GM23338 (cell line): ENCODE data around the gene LDAF1. TPM values are rescaled to one million over a fixed set of nuclear protein-coding genes. Genes with fewer than 3 reads are reported as not detected.

ENCODE experiments used
- ATAC-seq: fragments of 200-7000 bp; cut with Tn5 transposase; 3 replicates; pipeline ENCODE4 v1.9.1; 2020
- DNase-seq: peaks from one replicate; pipeline ENCODE4 v3.0.0-alpha.2; 2015; ENCODE audit warnings: low spot score
- H2AFZ ChIP-seq: fragments of 200-600 bp; sonication (generic); 2 replicates; pipeline ENCODE4 v1.8.0; 2016; ENCODE audit warnings: antibody characterized with exemption, mild to moderate bottlenecking, moderate library complexity
- H3F3A ChIP-seq: fragments of 200-600 bp; sonication (generic); replicated peaks from 2 replicates; pipeline ENCODE4 v1.8.0; 2017; ENCODE audit warnings: antibody characterized with exemption, mixed run types, low read depth
- H3K27ac ChIP-seq: fragments of 200-600 bp; sonication (generic); 2 replicates; pipeline ENCODE4 v1.6.1; 2016; ENCODE audit warnings: low read depth
- H3K27me3 ChIP-seq: fragments of 200-600 bp; sonication (generic); 2 replicates; pipeline ENCODE4 v1.8.0; 2016; ENCODE audit warnings: mild to moderate bottlenecking, mixed run types, moderate library complexity; ENCODE audit not compliant: insufficient read depth
- H3K36me3 ChIP-seq: fragments of 200-600 bp; sonication (generic); 2 replicates; pipeline ENCODE4 v1.8.0; 2016; ENCODE audit warnings: mild to moderate bottlenecking; ENCODE audit not compliant: insufficient read depth
- H3K4me1 ChIP-seq: fragments of 200-600 bp; sonication (generic); 2 replicates; pipeline ENCODE4 v1.8.0; 2016; ENCODE audit warnings: mild to moderate bottlenecking, moderate library complexity; ENCODE audit not compliant: insufficient read depth
- H3K4me2 ChIP-seq: fragments of 200-600 bp; sonication (generic); 2 replicates; pipeline ENCODE4 v1.7.1; 2017; ENCODE audit warnings: mixed run types
- H3K4me3 ChIP-seq: fragments of 200-600 bp; sonication (generic); 2 replicates; pipeline ENCODE4 v1.6.1; 2016; ENCODE audit warnings: mixed run types
- H3K79me2 ChIP-seq: fragments of 200-600 bp; sonication (generic); replicated peaks from 2 replicates; pipeline ENCODE4 v1.8.0; 2017; ENCODE audit warnings: mild to moderate bottlenecking; ENCODE audit not compliant: insufficient read depth
- H3K9me2 ChIP-seq: fragments of 200-600 bp; sonication (generic); 2 replicates; pipeline ENCODE4 v1.8.0; 2017; ENCODE audit not compliant: insufficient read depth
- H4K20me1 ChIP-seq: fragments of 200-600 bp; sonication (generic); replicated peaks from 2 replicates; pipeline ENCODE4 v1.8.0; 2017; ENCODE audit warnings: mild to moderate bottlenecking; ENCODE audit not compliant: insufficient read depth
- H3K27ac Mint-ChIP-seq: 2 replicates; pipeline ENCODE4 v1.8.0; 2020; ENCODE audit warnings: inconsistent platforms, mild to moderate bottlenecking, moderate library complexity, mixed read lengths
- H3K27me3 Mint-ChIP-seq: 3 replicates; pipeline ENCODE4 v1.8.0; 2022; ENCODE audit warnings: low read depth, mild to moderate bottlenecking, moderate library complexity, mixed read lengths, inconsistent platforms; ENCODE audit not compliant: insufficient read depth, poor library complexity
- H3K36me3 Mint-ChIP-seq: 3 replicates; pipeline ENCODE4 v1.8.0; 2021; ENCODE audit warnings: low read depth, mild to moderate bottlenecking, inconsistent platforms, moderate library complexity, mixed read lengths
- H3K4me1 Mint-ChIP-seq: 3 replicates; pipeline ENCODE4 v1.8.0; 2020; ENCODE audit warnings: mild to moderate bottlenecking, inconsistent platforms, mixed read lengths
- H3K4me3 Mint-ChIP-seq: 3 replicates; pipeline ENCODE4 v1.8.0; 2021; ENCODE audit warnings: moderate library complexity, mild to moderate bottlenecking, inconsistent platforms, mixed read lengths
- H3K9me3 Mint-ChIP-seq: 3 replicates; pipeline ENCODE4 v1.8.0; 2020; ENCODE audit warnings: moderate library complexity, mild to moderate bottlenecking, inconsistent platforms, mixed read lengths
- EZH2phosphoT487 ChIP-seq: fragments of 200-600 bp; sonication (generic); IDR thresholded peaks from one replicate; pipeline ENCODE4 v1.8.1; 2018; ENCODE audit warnings: antibody characterized with exemption; ENCODE audit not compliant: unreplicated experiment
- JUNB ChIP-seq: IDR thresholded peaks from one replicate; pipeline ENCODE4 v1.6.1; 2016; ENCODE audit warnings: antibody characterized with exemption; ENCODE audit not compliant: unreplicated experiment
- NANOG ChIP-seq: IDR thresholded peaks from 2 replicates; pipeline ENCODE4 v1.6.1; 2016; ENCODE audit warnings: antibody characterized with exemption, borderline replicate concordance
- POLR2AphosphoS5 ChIP-seq: IDR thresholded peaks from 2 replicates; pipeline ENCODE4 v1.6.1; 2016; ENCODE audit warnings: antibody characterized with exemption, low read depth
- STAT1 ChIP-seq: IDR thresholded peaks from one replicate; pipeline ENCODE4 v1.6.1; 2016; ENCODE audit warnings: antibody characterized with exemption; ENCODE audit not compliant: unreplicated experiment
- ZNF114 ChIP-seq: fragments of 250-450 bp; sonication (Bioruptor Pico); IDR thresholded peaks from 2 replicates; pipeline ENCODE4 v1.5.0; 2020; ENCODE audit warnings: mild to moderate bottlenecking, moderate library complexity
- ZNF331 ChIP-seq: fragments of 250-450 bp; sonication (Bioruptor Pico); IDR thresholded peaks from 2 replicates; pipeline ENCODE4 v1.5.0; 2020; ENCODE audit warnings: low read depth, mild to moderate bottlenecking, moderate library complexity
- polyA plus RNA-seq: library from polyadenylated mRNA; unstranded; fragments of >200 nt; fragmentation: Nextera tagmentation; extraction: Ambion mirVana; gene quantifications from 2 replicates; pipeline ENCODE4 v1.2.1, GENCODE V29; 2016
- total RNA-seq: library from RNA; depleted of rRNA; stranded (reverse); fragments of >200 nt; shearing (Covaris generic); gene quantifications from 2 replicates; pipeline ENCODE4 v1.2.3, GENCODE V29; 2014
- TF ChIP-seq, protein P1 (sequence below): IDR thresholded peaks from one replicate; pipeline ENCODE4 v1.6.1; 2018; ENCODE audit warnings: antibody characterized with exemption; ENCODE audit not compliant: unreplicated experiment
- TF ChIP-seq, protein P2 (sequence below): fragments of 250-450 bp; sonication (Bioruptor Pico); IDR thresholded peaks from 2 replicates; pipeline ENCODE4 v1.5.0; 2020; ENCODE audit warnings: mild to moderate bottlenecking, moderate library complexity
- TF ChIP-seq, protein P3 (sequence below): IDR thresholded peaks from 2 replicates; pipeline ENCODE4 v1.6.1; 2016; ENCODE audit warnings: antibody characterized with exemption

The LDAF1 gene
- total and polyA plus RNA-seq, 2 experiments from 2014 or later: 20.5 to 33.8 TPM

DNA sequence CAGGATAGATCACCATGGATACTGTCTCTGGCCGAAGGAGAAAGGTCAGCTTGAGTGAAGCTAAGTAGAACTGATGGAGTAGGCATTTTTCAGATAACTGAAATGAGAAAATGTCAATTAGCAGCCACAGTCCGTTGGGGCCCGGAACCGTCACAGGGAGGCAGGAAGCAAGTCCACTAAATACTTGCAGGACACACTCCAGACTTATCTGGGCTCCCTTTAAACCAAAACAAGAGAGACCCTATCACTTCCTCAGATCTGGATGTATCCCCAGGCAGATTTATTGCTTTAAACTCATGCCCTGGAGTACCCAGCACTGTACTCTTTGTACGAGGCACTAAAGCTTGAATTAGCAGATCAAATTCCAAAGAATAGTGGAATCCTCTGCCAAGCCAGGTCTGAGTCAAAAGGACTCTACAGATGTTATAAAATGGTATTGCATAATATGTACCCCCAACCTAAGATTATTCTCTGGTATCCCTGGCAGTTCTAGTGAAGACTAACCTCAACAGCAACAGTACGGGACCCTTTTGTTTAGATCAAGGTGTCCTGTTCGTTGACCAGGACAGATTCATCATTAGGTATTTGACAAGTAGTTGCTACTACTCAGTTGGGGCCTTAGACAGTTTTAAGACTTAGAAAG lies 44.8 kb downstream of the LDAF1 start:
- no peak for ATAC-seq
- no peaks in the 10 kb centered on the region for H4K20me1 ChIP-seq
- H3K27ac ChIP-seq: no peak overlapping the region
- no peaks in the 10 kb centered on the region for H3K79me2 ChIP-seq
- no peak overlapping the region for H3K27ac Mint-ChIP-seq
- no peaks in the 10 kb centered on the region for H3F3A ChIP-seq
- H3K36me3 ChIP-seq: no peaks in the 10 kb centered on the region
- H2AFZ ChIP-seq: no peak overlapping the region
- no peaks in the 10 kb centered on the region for H3K4me1 ChIP-seq
- TF ChIP-seq, protein P1, sequence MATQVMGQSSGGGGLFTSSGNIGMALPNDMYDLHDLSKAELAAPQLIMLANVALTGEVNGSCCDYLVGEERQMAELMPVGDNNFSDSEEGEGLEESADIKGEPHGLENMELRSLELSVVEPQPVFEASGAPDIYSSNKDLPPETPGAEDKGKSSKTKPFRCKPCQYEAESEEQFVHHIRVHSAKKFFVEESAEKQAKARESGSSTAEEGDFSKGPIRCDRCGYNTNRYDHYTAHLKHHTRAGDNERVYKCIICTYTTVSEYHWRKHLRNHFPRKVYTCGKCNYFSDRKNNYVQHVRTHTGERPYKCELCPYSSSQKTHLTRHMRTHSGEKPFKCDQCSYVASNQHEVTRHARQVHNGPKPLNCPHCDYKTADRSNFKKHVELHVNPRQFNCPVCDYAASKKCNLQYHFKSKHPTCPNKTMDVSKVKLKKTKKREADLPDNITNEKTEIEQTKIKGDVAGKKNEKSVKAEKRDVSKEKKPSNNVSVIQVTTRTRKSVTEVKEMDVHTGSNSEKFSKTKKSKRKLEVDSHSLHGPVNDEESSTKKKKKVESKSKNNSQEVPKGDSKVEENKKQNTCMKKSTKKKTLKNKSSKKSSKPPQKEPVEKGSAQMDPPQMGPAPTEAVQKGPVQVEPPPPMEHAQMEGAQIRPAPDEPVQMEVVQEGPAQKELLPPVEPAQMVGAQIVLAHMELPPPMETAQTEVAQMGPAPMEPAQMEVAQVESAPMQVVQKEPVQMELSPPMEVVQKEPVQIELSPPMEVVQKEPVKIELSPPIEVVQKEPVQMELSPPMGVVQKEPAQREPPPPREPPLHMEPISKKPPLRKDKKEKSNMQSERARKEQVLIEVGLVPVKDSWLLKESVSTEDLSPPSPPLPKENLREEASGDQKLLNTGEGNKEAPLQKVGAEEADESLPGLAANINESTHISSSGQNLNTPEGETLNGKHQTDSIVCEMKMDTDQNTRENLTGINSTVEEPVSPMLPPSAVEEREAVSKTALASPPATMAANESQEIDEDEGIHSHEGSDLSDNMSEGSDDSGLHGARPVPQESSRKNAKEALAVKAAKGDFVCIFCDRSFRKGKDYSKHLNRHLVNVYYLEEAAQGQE: no peak
- no peak for TF ChIP-seq EZH2phosphoT487
- TF ChIP-seq POLR2AphosphoS5: no peak
- TF ChIP-seq ZNF331 (CRISPR knock-in tag): no peak
- TF ChIP-seq ZNF114 (CRISPR knock-in tag): no peak
- TF ChIP-seq, protein P2, sequence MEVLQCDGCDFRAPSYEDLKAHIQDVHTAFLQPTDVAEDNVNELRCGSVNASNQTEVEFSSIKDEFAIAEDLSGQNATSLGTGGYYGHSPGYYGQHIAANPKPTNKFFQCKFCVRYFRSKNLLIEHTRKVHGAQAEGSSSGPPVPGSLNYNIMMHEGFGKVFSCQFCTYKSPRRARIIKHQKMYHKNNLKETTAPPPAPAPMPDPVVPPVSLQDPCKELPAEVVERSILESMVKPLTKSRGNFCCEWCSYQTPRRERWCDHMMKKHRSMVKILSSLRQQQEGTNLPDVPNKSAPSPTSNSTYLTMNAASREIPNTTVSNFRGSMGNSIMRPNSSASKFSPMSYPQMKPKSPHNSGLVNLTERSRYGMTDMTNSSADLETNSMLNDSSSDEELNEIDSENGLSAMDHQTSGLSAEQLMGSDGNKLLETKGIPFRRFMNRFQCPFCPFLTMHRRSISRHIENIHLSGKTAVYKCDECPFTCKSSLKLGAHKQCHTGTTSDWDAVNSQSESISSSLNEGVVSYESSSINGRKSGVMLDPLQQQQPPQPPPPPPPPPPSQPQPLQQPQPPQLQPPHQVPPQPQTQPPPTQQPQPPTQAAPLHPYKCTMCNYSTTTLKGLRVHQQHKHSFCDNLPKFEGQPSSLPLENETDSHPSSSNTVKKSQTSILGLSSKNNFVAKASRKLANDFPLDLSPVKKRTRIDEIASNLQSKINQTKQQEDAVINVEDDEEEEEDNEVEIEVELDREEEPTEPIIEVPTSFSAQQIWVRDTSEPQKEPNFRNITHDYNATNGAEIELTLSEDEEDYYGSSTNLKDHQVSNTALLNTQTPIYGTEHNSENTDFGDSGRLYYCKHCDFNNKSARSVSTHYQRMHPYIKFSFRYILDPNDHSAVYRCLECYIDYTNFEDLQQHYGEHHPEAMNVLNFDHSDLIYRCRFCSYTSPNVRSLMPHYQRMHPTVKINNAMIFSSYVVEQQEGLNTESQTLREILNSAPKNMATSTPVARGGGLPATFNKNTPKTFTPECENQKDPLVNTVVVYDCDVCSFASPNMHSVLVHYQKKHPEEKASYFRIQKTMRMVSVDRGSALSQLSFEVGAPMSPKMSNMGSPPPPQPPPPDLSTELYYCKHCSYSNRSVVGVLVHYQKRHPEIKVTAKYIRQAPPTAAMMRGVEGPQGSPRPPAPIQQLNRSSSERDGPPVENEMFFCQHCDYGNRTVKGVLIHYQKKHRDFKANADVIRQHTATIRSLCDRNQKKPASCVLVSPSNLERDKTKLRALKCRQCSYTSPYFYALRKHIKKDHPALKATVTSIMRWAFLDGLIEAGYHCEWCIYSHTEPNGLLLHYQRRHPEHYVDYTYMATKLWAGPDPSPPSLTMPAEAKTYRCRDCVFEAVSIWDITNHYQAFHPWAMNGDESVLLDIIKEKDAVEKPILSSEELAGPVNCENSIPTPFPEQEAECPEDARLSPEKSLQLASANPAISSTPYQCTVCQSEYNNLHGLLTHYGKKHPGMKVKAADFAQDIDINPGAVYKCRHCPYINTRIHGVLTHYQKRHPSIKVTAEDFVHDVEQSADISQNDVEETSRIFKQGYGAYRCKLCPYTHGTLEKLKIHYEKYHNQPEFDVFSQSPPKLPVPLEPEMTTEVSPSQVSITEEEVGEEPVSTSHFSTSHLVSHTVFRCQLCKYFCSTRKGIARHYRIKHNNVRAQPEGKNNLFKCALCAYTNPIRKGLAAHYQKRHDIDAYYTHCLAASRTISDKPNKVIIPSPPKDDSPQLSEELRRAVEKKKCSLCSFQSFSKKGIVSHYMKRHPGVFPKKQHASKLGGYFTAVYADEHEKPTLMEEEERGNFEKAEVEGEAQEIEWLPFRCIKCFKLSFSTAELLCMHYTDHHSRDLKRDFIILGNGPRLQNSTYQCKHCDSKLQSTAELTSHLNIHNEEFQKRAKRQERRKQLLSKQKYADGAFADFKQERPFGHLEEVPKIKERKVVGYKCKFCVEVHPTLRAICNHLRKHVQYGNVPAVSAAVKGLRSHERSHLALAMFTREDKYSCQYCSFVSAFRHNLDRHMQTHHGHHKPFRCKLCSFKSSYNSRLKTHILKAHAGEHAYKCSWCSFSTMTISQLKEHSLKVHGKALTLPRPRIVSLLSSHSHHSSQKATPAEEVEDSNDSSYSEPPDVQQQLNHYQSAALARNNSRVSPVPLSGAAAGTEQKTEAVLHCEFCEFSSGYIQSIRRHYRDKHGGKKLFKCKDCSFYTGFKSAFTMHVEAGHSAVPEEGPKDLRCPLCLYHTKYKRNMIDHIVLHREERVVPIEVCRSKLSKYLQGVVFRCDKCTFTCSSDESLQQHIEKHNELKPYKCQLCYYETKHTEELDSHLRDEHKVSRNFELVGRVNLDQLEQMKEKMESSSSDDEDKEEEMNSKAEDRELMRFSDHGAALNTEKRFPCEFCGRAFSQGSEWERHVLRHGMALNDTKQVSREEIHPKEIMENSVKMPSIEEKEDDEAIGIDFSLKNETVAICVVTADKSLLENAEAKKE: no peak
- TF ChIP-seq, protein P3, sequence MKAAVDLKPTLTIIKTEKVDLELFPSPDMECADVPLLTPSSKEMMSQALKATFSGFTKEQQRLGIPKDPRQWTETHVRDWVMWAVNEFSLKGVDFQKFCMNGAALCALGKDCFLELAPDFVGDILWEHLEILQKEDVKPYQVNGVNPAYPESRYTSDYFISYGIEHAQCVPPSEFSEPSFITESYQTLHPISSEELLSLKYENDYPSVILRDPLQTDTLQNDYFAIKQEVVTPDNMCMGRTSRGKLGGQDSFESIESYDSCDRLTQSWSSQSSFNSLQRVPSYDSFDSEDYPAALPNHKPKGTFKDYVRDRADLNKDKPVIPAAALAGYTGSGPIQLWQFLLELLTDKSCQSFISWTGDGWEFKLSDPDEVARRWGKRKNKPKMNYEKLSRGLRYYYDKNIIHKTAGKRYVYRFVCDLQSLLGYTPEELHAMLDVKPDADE: no peak
- TF ChIP-seq JUNB: no peak
- no peak for TF ChIP-seq STAT1
- no peak for TF ChIP-seq NANOG
- no peak for DNase-seq
- H3K4me3 ChIP-seq: no peak overlapping the region
- H3K9me3 Mint-ChIP-seq: no peaks in the 10 kb centered on the region
- peaks cover 15% of the 10 kb centered on the region for H3K9me2 ChIP-seq
- peaks cover 4% of the 10 kb centered on the region for H3K27me3 Mint-ChIP-seq
- no peaks in the 10 kb centered on the region for H3K4me1 Mint-ChIP-seq
- no peak overlapping the region for H3K4me3 Mint-ChIP-seq
- H3K36me3 Mint-ChIP-seq: no peaks in the 10 kb centered on the region
- no peaks in the 10 kb centered on the region for H3K27me3 ChIP-seq
- H3K4me2 ChIP-seq: no peak overlapping the region
